Suppressor macrophage (primary cell): Measurements from ENCODE around the gene DERA.
"Not testable (repeated sequence)": the region's sequence is repeated elsewhere in the genome, so short reads cannot be mapped to it uniquely, and the experiment has no call there.

Experiments used
- DNase-seq, 4 experiments: peaks; one replicate each; pipeline ENCODE4 v3.0.0-alpha.2; 2020 to 2022
- total RNA-seq, 17 experiments: gene quantifications; one replicate each; lab custom pipeline; 2026; ENCODE audit warnings: mixed read lengths in 6 of 17, inconsistent platforms in 3 of 17; lab: John Stamatoyannopoulos, UW

Gene DERA
- 22.3 to 71.4 (median 50.6) reads per million in 17 experiments for total RNA-seq

- peak; percentile 84 to 95 (median 90) for DNase-seq
Observed at GRCh38 chr12:15910864-15911721, at the start of gene DERA. DERA (plus strand) TSS chr12:15911332; CDS start chr12:15911384, 52 bp downstream.

- DNase-seq, result no peak
Observed at GRCh38 chr12:15861404-15861803, 49.7 kb upstream of the DERA start.

GRCh38 chr12:15862840-15863239 lies 48.3 kb upstream of the DERA start:
- no peak for DNase-seq

- DNase-seq, result no peak
Observed at GRCh38 chr12:15863372-15863771, 47.8 kb upstream of the DERA start.

- peak; percentile 57 to 81 (median 73) for DNase-seq
Observed at GRCh38 chr12:15863984-15864383, 47.1 kb upstream of the DERA start.

GRCh38 chr12:15868186-15868585 lies 42.9 kb upstream of the DERA start:
- DNase-seq, result no peak

- DNase-seq, result no peak
Observed at GRCh38 chr12:15873556-15873955, 37.6 kb upstream of the DERA start.

GRCh38 chr12:15874556-15875145 lies 36.5 kb upstream of the DERA start:
- not testable (repeated sequence) for DNase-seq

- no peak for DNase-seq
Observed at GRCh38 chr12:15875863-15876262, 35.3 kb upstream of the DERA start.

GRCh38 chr12:15879413-15879812 lies 31.7 kb upstream of the DERA start:
- no peak for DNase-seq

GRCh38 chr12:15880721-15881120 lies 30.4 kb upstream of the DERA start:
- no peak for DNase-seq

- peak; percentile 97 to 99 (median 98) for DNase-seq
Observed at GRCh38 chr12:15882118-15882971, 28.8 kb upstream of the DERA start, which contains the start of gene STRAP. STRAP (plus strand) TSS chr12:15882387; CDS start chr12:15882708, 321 bp downstream.

GRCh38 chr12:15883536-15883935 lies 27.6 kb upstream of the DERA start:
- no peak for DNase-seq

- DNase-seq, result no peak
Observed at GRCh38 chr12:15886372-15887042, 24.6 kb upstream of the DERA start.

- no peak for DNase-seq
Observed at GRCh38 chr12:15887043-15887817, 23.9 kb upstream of the DERA start.

GRCh38 chr12:15892645-15893259 lies 18.4 kb upstream of the DERA start:
- no peak for DNase-seq

- no peak for DNase-seq
Observed at GRCh38 chr12:15893260-15893659, 17.9 kb upstream of the DERA start.

- no peak for DNase-seq
Observed at GRCh38 chr12:15896867-15897266, 14.3 kb upstream of the DERA start.

- DNase-seq, result no peak
Observed at GRCh38 chr12:15897433-15897832, 13.7 kb upstream of the DERA start.

GRCh38 chr12:15899282-15899870 lies 11.8 kb upstream of the DERA start:
- DNase-seq, result peak; percentile 19 to 62 (median 34)
